A549 treated with GW870086 at 1 μM for 4 hours (cell line): ENCODE data around the gene TEK. TPM values are rescaled to one million over a fixed set of nuclear protein-coding genes. Genes with fewer than 3 reads are reported as not detected.

Experiments used
- total RNA-seq: library from RNA; stranded (reverse); fragments of 200-300 nt; extraction: Qiagen RNA extraction; gene quantifications from 5 replicates; pipeline ENCODE4 v1.2.3, GENCODE V29; 2022; ENCODE audit warnings: low read depth

The TEK gene
- 0.07 to 0.16 TPM (median 0.11 TPM) in 5 replicates for total RNA-seq

GRCh38 chr9:27108981-27109541 is at the start of gene TEK:
TEK (plus strand) TSS chr9:27109225; CDS start chr9:27109591, 366 bp downstream.

Other genes with a start within 250 kb of the TEK start
- 16.8 to 22.7 TPM (median 20.2 TPM) in 5 replicates for gene CAAP1, start 216.4 kb upstream of the TEK start, total RNA-seq
- 27.8 to 37.6 TPM (median 33.0 TPM) in 5 replicates for gene PLAA, start 162.0 kb upstream of the TEK start, total RNA-seq
- 10.9 to 15.2 TPM (median 13.4 TPM) in 5 replicates for gene IFT74, start 152.8 kb upstream of the TEK start, total RNA-seq
- not detected in 5 replicates for gene LRRC19, start 103.6 kb upstream of the TEK start, total RNA-seq
- gene EQTN, start 187.9 kb downstream of the TEK start, total RNA-seq, result not detected in 5 replicates